Gastroesophageal sphincter (tissue), 4 donors: ENCODE data around the gene OR1I1. TPM values are rescaled to one million over a fixed set of nuclear protein-coding genes. Genes with fewer than 3 reads are reported as not detected.

Source experiments
- ATAC-seq: fragments of 150-250 bp; one replicate; pipeline ENCODE4 v1.9.1; 2016; ENCODE audit warnings: mild to moderate bottlenecking, moderate library complexity
- H3K27ac ChIP-seq, 4 donors: fragments of 200-600 bp; sonication (generic) in 3 of 4; 1 replicate in 3 of 4; 2 replicates in 1 of 4; pipeline ENCODE4 v1.5.1; 2016 to 2019
- H3K27me3 ChIP-seq: fragments of 200-600 bp; sonication (generic); one replicate; pipeline ENCODE4 v1.5.1; 2019
- H3K36me3 ChIP-seq, 2 donors: fragments of 200-600 bp; sonication (generic); one replicate each; pipeline ENCODE4 v1.5.1; 2019; ENCODE audit warnings: control low read depth in 1 of 2
- H3K4me1 ChIP-seq, 3 donors: fragments of 200-600 bp; sonication (generic); 1 replicate in 2 of 3; 2 replicates in 1 of 3; pipeline ENCODE4 v1.5.1; 2016 to 2019; ENCODE audit warnings: control low read depth in 2 of 3
- H3K4me3 ChIP-seq, 2 donors: fragments of 200-600 bp; sonication (generic); one replicate each; pipeline ENCODE4 v1.5.1; 2019; ENCODE audit warnings: mild to moderate bottlenecking in 1 of 2, moderate library complexity in 1 of 2
- H3K9me3 ChIP-seq, 3 donors: fragments of 200-600 bp; sonication (generic); one replicate each; pipeline ENCODE4 v1.5.1; 2017 to 2019; ENCODE audit warnings: control low read depth in 2 of 3
- EP300 ChIP-seq: sonication (generic); formaldehyde crosslinking; IDR thresholded peaks from one replicate; pipeline ENCODE4 v1.6.1; 2017; ENCODE audit warnings: antibody characterized with exemption, mild to moderate bottlenecking
- POLR2A ChIP-seq, 2 donors: fragments of 450-650 bp; IDR thresholded peaks; one replicate each; pipeline ENCODE4 v1.6.1; 2017; ENCODE audit warnings: antibody characterized with exemption in 2 of 2, mild to moderate bottlenecking in 2 of 2, moderate library complexity in 1 of 2
- POLR2AphosphoS5 ChIP-seq: sonication (generic); formaldehyde crosslinking; IDR thresholded peaks from one replicate; pipeline ENCODE4 v1.6.1; 2017; ENCODE audit warnings: antibody characterized with exemption
- whole genome bisulfite sequencing, 2 donors: methylation state at CpG; one replicate each; pipeline ENCODE4 v1.1.5; 2018; ENCODE audit warnings: low coverage in 1 of 2; 5-methylcytosine and 5-hydroxymethylcytosine counted together
- total RNA-seq, 4 donors: library from RNA; depleted of rRNA; stranded (reverse); fragments of >200 nt; gene quantifications; one replicate each; pipeline ENCODE4 v1.1.0, GENCODE V29; 2016
- TF ChIP-seq, protein P1 (sequence below), 4 experiments: fragments of 200-600 bp in 2 of 4; fragments of 450-650 bp in 2 of 4; sonication (generic) in 1 of 4; IDR thresholded peaks; one replicate each; pipeline ENCODE4 v1.5.1; 2017 to 2019; ENCODE audit warnings: antibody characterized with exemption in 4 of 4, mild to moderate bottlenecking in 2 of 4, moderate library complexity in 2 of 4

The OR1I1 gene
- total RNA-seq, 4 donors from 2014 or later, result not detected

DNA sequence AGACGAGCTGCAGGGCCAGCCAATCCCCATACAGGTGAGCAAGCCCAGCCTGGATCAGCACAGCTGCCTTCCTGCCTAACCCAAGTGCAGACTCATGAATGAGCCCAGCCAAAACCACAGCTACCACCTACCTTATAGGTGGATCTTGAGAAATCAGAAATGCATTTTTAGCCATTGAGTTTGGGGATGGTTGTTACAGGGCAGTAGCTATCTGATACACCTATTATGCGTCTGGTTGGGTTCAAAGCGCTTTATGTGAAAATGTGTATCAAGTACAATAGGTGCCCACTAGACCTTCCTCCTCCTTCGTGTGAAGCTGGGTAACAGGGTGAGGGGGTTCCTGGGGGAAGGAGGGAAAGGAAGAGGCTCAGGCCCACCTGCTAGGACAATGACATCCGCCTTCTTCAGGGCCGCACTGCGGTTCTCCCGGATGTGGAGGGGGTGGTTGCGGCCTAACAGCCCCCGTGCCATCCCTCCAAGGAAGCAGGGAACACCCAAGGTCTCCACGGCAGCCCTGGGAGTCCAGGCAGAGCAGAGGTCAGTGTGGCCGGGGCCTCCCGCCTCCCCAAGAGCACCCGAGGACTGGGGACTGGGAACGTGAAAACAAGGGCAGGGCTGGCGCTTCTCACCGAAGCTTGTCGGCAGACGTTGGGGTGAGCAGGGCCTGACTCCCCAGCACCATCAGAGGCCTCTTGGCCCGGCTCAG is 36.9 kb downstream of the OR1I1 start:
- H3K36me3 ChIP-seq, result peaks cover 0 to 94% of the 10 kb centered on the region in 2 donors
- no peak for TF ChIP-seq EP300
- no peak overlapping the region for H3K27ac ChIP-seq
- H3K4me3 ChIP-seq, result no peak overlapping the region
- no peaks in the 10 kb centered on the region for H3K9me3 ChIP-seq
- ATAC-seq, result no peak
- peaks cover 0 to 36% (median 12%) of the 10 kb centered on the region in 3 donors for H3K4me1 ChIP-seq
- 80 to 97% methylated on average over 4 to 7 of the region's 20 CpGs for WGBS, 2 donors
- H3K27me3 ChIP-seq, result no peaks in the 10 kb centered on the region

DNA sequence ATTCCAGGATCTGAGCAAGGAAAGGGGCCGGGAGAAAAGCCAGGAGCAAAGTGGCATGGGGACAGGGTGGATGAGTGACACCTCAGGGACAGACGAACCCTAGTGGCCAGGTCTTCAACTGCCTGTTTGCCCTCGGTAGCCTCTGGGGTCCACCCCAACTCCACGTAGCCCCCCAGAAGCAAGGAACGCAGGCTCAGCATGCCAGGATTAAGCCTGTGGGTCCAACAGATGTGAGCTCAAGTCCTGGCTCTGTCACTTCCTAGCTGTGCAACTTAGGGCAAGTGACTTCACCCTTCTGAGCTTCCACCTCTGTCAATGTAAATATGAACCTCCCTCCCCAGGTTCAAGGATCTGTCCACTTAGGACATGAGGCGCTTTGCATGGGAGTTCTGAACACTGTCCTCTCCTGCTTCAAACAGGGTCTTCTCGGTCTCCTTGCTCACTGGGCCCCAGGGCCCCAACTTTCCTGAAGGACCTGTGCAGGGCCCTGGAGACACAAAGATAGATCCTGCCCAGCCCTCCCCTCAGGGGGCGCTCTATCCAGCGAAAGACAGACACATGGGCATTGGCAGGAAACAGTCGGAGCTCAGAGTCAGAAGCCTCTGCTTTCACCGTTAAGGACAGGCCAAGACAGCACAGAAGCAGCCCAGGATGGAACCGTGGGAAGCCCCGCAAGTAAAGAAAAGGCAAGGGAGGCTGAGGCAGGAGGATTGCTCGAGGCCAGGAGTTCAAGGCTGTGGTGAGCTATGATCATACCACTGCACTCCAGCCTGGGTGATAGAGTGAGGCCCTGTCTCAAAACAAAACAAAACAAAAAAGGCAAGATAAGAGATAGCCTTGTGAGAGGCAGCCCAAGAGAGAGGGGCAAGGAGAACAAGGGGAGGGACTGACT is 38.4 kb downstream of the OR1I1 start:
- Histone ChIP-seq H3K27me3 (no peaks in the 10 kb centered on the region), H3K9me3 (no peaks in the 10 kb centered on the region), H3K4me3 (no peak overlapping the region), H3K27ac (no peak overlapping the region), H3K36me3 (peaks cover 0 to 80% of the 10 kb centered on the region in 2 donors), H3K4me1 (peaks cover 0 to 35% (median 16%) of the 10 kb centered on the region in 3 donors)
- 85 to 93% methylated on average over 7 to 8 of the region's 14 CpGs for WGBS, 2 donors
- TF ChIP-seq POLR2AphosphoS5 (no peak), POLR2A (IDR thresholded peaks at IDR 0.05) (no peak)
- TF ChIP-seq, protein P1, sequence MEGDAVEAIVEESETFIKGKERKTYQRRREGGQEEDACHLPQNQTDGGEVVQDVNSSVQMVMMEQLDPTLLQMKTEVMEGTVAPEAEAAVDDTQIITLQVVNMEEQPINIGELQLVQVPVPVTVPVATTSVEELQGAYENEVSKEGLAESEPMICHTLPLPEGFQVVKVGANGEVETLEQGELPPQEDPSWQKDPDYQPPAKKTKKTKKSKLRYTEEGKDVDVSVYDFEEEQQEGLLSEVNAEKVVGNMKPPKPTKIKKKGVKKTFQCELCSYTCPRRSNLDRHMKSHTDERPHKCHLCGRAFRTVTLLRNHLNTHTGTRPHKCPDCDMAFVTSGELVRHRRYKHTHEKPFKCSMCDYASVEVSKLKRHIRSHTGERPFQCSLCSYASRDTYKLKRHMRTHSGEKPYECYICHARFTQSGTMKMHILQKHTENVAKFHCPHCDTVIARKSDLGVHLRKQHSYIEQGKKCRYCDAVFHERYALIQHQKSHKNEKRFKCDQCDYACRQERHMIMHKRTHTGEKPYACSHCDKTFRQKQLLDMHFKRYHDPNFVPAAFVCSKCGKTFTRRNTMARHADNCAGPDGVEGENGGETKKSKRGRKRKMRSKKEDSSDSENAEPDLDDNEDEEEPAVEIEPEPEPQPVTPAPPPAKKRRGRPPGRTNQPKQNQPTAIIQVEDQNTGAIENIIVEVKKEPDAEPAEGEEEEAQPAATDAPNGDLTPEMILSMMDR (IDR thresholded peaks at IDR 0.05), result no peak
- ATAC-seq, result no peak

DNA sequence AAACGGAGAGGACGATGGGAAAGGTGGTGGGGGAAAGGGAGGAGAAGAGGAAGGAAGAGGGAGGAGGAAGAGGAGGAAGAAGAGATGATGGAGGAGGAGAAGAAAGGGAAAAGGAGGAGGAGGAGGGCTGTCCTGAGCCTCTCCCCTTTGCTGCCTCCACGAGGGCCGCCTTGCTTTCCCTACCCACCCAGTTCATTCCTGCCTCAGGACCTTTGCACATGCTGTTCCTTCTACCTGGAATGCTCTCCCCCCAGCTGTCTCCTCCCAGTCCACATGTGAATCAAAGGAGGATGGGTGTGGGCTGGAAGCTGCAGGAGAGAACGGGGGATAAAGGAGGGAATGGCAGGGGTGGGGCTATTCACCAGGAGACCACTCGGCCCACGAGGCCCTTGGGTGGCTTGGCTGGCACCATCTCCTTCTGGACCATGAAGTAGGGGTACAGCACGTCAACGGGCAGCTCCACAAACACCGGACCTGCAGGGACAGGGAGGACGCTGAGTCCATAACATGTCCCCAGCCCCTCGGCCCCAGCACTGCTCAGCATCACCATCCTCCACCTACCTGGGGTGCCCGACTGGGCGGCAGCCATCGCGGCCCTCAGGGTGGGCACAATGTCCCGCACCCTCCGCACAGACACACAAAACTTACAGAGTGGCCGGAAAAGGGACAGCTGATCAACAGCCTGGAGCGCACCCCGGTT is 40.5 kb downstream of the OR1I1 start:
- 80% methylated on average over 4 of the region's 21 CpGs; no CpG with 5 or more reads in 1 of the 2 donors for WGBS, 2 donors
- H3K27ac ChIP-seq, result peak overlapping the region in 1 of 4 donors; percentile 93

GRCh38 chr19:15123031-15123890 is 41.2 kb downstream of the OR1I1 start:
- Histone ChIP-seq H3K4me1 (peaks cover 0 to 39% (median 15%) of the 10 kb centered on the region in 3 donors), H3K36me3 (peaks cover 0 to 51% of the 10 kb centered on the region in 2 donors), H3K4me3 (peak overlapping the region in 1 of 2 donors; percentile 68), H3K27me3 (no peaks in the 10 kb centered on the region), H3K27ac (peak overlapping the region in 3 of 4 donors; percentile 93 to 97 (median 93)), H3K9me3 (no peaks in the 10 kb centered on the region)
- TF ChIP-seq, protein P1 (IDR thresholded peaks at IDR 0.05), result no peak
- TF ChIP-seq POLR2AphosphoS5 (no peak), EP300 (no peak)
- no peak for ATAC-seq
- 71% methylated on average over 1 of the region's 22 CpGs; no CpG with 5 or more reads in 1 of the 2 donors for WGBS, 2 donors

More for the DNA sequence above, 40.5 kb downstream of the OR1I1 start:
- no peak for ATAC-seq
- H3K27me3 ChIP-seq, result no peaks in the 10 kb centered on the region
- H3K9me3 ChIP-seq, result no peaks in the 10 kb centered on the region
- H3K4me1 ChIP-seq, result peaks cover 0 to 39% (median 15%) of the 10 kb centered on the region in 3 donors
- no peak overlapping the region for H3K4me3 ChIP-seq
- peaks cover 0 to 59% of the 10 kb centered on the region in 2 donors for H3K36me3 ChIP-seq
- no peak for TF ChIP-seq EP300
- no peak for TF ChIP-seq POLR2A (IDR thresholded peaks at IDR 0.05)
- TF ChIP-seq POLR2AphosphoS5, result no peak
- TF ChIP-seq, protein P1 (IDR thresholded peaks at IDR 0.05), result no peak
